Measurements from ENCODE around the gene MARCHF2.

Gene MARCHF2

GRCh38 chr19:8412783-8413628, at the start of gene MARCHF2:
Gene MARCHF2, plus strand, starts transcription at chr19:8413305. Its CDS starts 8,536 bp downstream, at chr19:8421841.
- H3K4me3 ChIP-seq (ENCODE audit: low read depth, low read length), result peak within 1 kb of the TSS; percentile 67
- CTCF ChIA-PET, result interaction anchor here (0.5 to 5.7 kb wide), 26 partner anchors 8 to 166 kb away, joined by 3 to 53 read pairs (median 6); partner anchors contain the start of genes ANGPTL4, MYO1F, RAB11B and ZNF414
- peak; percentile 57 for TF ChIP-seq CTCF (IDR thresholded peaks at IDR 0.05; ENCODE audit: insufficient read depth, low read length, missing control alignments)
- peak; percentile 74 for DNase-seq (ENCODE audit: low read depth, low spot score)
- POLR2A ChIA-PET, result interaction anchor here (0.6 to 1.6 kb wide), 7 partner anchors 11 to 121 kb away, joined by 3 to 14 read pairs (median 4); partner anchors contain the start of genes RAB11B and ZNF414

GRCh38 chr19:8363803-8364771, 49.0 kb upstream of the MARCHF2 start, which contains the start of gene ANGPTL4:
Gene ANGPTL4, plus strand, starts transcription at chr19:8364155. Its CDS starts 167 bp downstream, at chr19:8364322.
- DNase-seq (ENCODE audit: low read depth, low spot score), result no peak
- H3K4me3 ChIP-seq (ENCODE audit: low read depth, low read length), result peak within 1 kb of the TSS; percentile 58
- peak; percentile 23 for TF ChIP-seq CTCF (IDR thresholded peaks at IDR 0.05; ENCODE audit: insufficient read depth, low read length, missing control alignments)
- CTCF ChIA-PET, result interaction anchor here (0.7 to 9.3 kb wide), 7 partner anchors 11 to 158 kb away, joined by 3 to 89 read pairs (median 6); partner anchors contain the start of genes MARCHF2 and RAB11B
- POLR2A ChIA-PET, result interaction anchor here (0.6 to 5.2 kb wide), 9 partner anchors 9 to 205 kb away, joined by 3 to 33 read pairs (median 4); partner anchors contain the start of genes RAB11B and ZNF414

GRCh38 chr19:8366121-8366581, 47.0 kb upstream of the MARCHF2 start:
- no peak for TF ChIP-seq CTCF (IDR thresholded peaks at IDR 0.05; ENCODE audit: insufficient read depth, low read length, missing control alignments)
- POLR2A ChIA-PET, result interaction anchor here (1.9 to 5.2 kb wide), 2 partner anchors 11 to 24 kb away, joined by 4 to 33 read pairs; partner anchors contain the start of gene RAB11B
- no peak for DNase-seq (ENCODE audit: low read depth, low spot score)
- CTCF ChIA-PET, result interaction anchor here (1.2 to 9.3 kb wide), 2 partner anchors 13 to 140 kb away, joined by 3 to 89 read pairs; no protein-coding TSS in a partner anchor
- H3K4me3 ChIP-seq (ENCODE audit: low read depth, low read length), result no peak overlapping the region

GRCh38 chr19:8366961-8367326, 46.2 kb upstream of the MARCHF2 start:
- H3K4me3 ChIP-seq (ENCODE audit: low read depth, low read length), result peak overlapping the region; percentile 20
- no peak for TF ChIP-seq CTCF (IDR thresholded peaks at IDR 0.05; ENCODE audit: insufficient read depth, low read length, missing control alignments)
- ChIA-PET POLR2A (interaction anchor here (0.9 to 5.2 kb wide), 4 partner anchors 10 to 147 kb away, joined by 3 to 33 read pairs (median 4); partner anchors contain the start of genes RAB11B and ZNF414), CTCF (interaction anchor here (1.2 to 9.3 kb wide), 4 partner anchors 14 to 214 kb away, joined by 3 to 89 read pairs (median 6); partner anchors contain the start of gene MARCHF2)
- no peak for DNase-seq (ENCODE audit: low read depth, low spot score)

GRCh38 chr19:8367327-8368001, 45.6 kb upstream of the MARCHF2 start:
- POLR2A ChIA-PET, result interaction anchor here (0.7 to 5.2 kb wide), 6 partner anchors 11 to 146 kb away, joined by 3 to 33 read pairs (median 4); partner anchors contain the start of genes RAB11B, RPS28 and ZNF414
- DNase-seq (ENCODE audit: low read depth, low spot score), result peak; percentile 89
- peak overlapping the region; percentile 20 for H3K4me3 ChIP-seq (ENCODE audit: low read depth, low read length)
- no peak for TF ChIP-seq CTCF (IDR thresholded peaks at IDR 0.05; ENCODE audit: insufficient read depth, low read length, missing control alignments)
- CTCF ChIA-PET, result interaction anchor here (0.6 to 9.3 kb wide), 7 partner anchors 14 to 213 kb away, joined by 3 to 89 read pairs (median 3); partner anchors contain the start of gene MARCHF2

Measured in AG04449 (cell line).